ENCODE data around the gene ZNF655. TPM values are rescaled to one million over a fixed set of nuclear protein-coding genes. Genes with fewer than 3 reads are reported as not detected.
"Not testable (repeated sequence)": the region's sequence is repeated elsewhere in the genome, so short reads cannot be mapped to it uniquely, and the experiment has no call there.

ZNF655 gene
- total and polyA plus RNA-seq, 9 donors = 33.0 to 68.5 (median 56.3) TPM

GRCh38 chr7:99563650-99564049 lies 5.2 kb downstream of the ZNF655 start:
- no peak for DNase-seq
- H3K27me3 ChIP-seq = no peaks in the 10 kb centered on the region
- H3K4me1 ChIP-seq (ENCODE audit: insufficient read depth) = peaks cover 1% of the 10 kb centered on the region
- H3K9me3 ChIP-seq = no peaks in the 10 kb centered on the region
- H3K4me3 ChIP-seq = no peak overlapping the region
- H3K36me3 ChIP-seq = no peaks in the 10 kb centered on the region
- TF ChIP-seq CTCF (IDR thresholded peaks at IDR 0.05) (no peak), EP300 (IDR thresholded peaks at IDR 0.05) (no peak), POLR2A (IDR thresholded peaks at IDR 0.05) (no peak)
- 78 to 84% (median 80%) methylated on average over 10 of the region's 10 CpGs for WGBS, 3 donors
- no peak overlapping the region for H3K27ac ChIP-seq
- intact Hi-C loops (cut with DNase I) = no loop called here

- H3K27me3 ChIP-seq; intact Hi-C loops (cut with DNase I); H3K36me3 ChIP-seq; H3K4me1 ChIP-seq (ENCODE audit: insufficient read depth); H3K4me3 ChIP-seq; DNase-seq; H3K27ac ChIP-seq; H3K9me3 ChIP-seq: not testable (repeated sequence)
- 95 to 98% (median 95%) methylated on average over 7 of the region's 7 CpGs for WGBS, 3 donors
These were observed 10.3 kb downstream of the ZNF655 start for GRCh38 chr7:99568770-99569169.

GRCh38 chr7:99571768-99572167 lies 13.3 kb downstream of the ZNF655 start:
- no peak for TF ChIP-seq EP300 (IDR thresholded peaks at IDR 0.05)
- no peak for TF ChIP-seq POLR2A (IDR thresholded peaks at IDR 0.05)
- TF ChIP-seq CTCF (IDR thresholded peaks at IDR 0.05) = no peak
- Histone ChIP-seq H3K4me3 (no peak overlapping the region), H3K36me3 (no peaks in the 10 kb centered on the region), H3K9me3 (no peaks in the 10 kb centered on the region), H3K27me3 (no peaks in the 10 kb centered on the region), H3K27ac (no peak overlapping the region), H3K4me1 (ENCODE audit: insufficient read depth) (peaks cover 1% of the 10 kb centered on the region)
- WGBS, 3 donors = 26 to 62% (median 45%) methylated on average over 3 of the region's 3 CpGs
- DNase-seq = no peak
- intact Hi-C loops (cut with DNase I) = no loop called here

- 81 to 92% (median 84%) methylated on average over 1 of the region's 1 CpG for WGBS, 3 donors
- no peak overlapping the region for H3K4me3 ChIP-seq
These were observed 14.8 kb downstream of the ZNF655 start for GRCh38 chr7:99573257-99573656.

GRCh38 chr7:99576251-99576650 lies 17.8 kb downstream of the ZNF655 start:
- Histone ChIP-seq H3K9me3 (no peaks in the 10 kb centered on the region), H3K27ac (no peak overlapping the region), H3K4me3 (no peak overlapping the region), H3K4me1 (ENCODE audit: insufficient read depth) (peaks cover 6% of the 10 kb centered on the region), H3K27me3 (no peaks in the 10 kb centered on the region), H3K36me3 (no peaks in the 10 kb centered on the region)
- WGBS, 3 donors = 53 to 58% (median 55%) methylated on average over 3 of the region's 3 CpGs
- TF ChIP-seq EP300 (IDR thresholded peaks at IDR 0.05) (no peak), CTCF (IDR thresholded peaks at IDR 0.05) (no peak), POLR2A (IDR thresholded peaks at IDR 0.05) (no peak)
- DNase-seq = no peak
- intact Hi-C loops (cut with DNase I) = no loop called here

More at GRCh38 chr7:99573257-99573656, 14.8 kb downstream of the ZNF655 start:
- Histone ChIP-seq H3K4me1 (ENCODE audit: insufficient read depth) (peaks cover 1% of the 10 kb centered on the region), H3K36me3 (no peaks in the 10 kb centered on the region), H3K27ac (no peak overlapping the region), H3K27me3 (no peaks in the 10 kb centered on the region), H3K9me3 (no peaks in the 10 kb centered on the region)
- no peak for DNase-seq
- no peak for TF ChIP-seq POLR2A (IDR thresholded peaks at IDR 0.05)
- TF ChIP-seq EP300 (IDR thresholded peaks at IDR 0.05) = no peak
- TF ChIP-seq CTCF (IDR thresholded peaks at IDR 0.05) = no peak
- intact Hi-C loops (cut with DNase I) = no loop called here

Data from ovary (tissue), 9 donors.